ENCODE data around the gene NID2. TPM values are rescaled to one million over a fixed set of nuclear protein-coding genes. Genes with fewer than 3 reads are reported as not detected.

Gene NID2
- total and polyA plus RNA-seq, 4 donors: 2.3 to 23.3 (median 10.1) TPM

GRCh38 chr14:52010173-52010693 lies 58.6 kb downstream of the NID2 start:
- Histone ChIP-seq H3K4me1 (ENCODE audit: control insufficient read depth in 4 of 4, insufficient read depth in 4 of 4, low read length in 3 of 4) (peaks cover 0 to 10% (median 2%) of the 10 kb centered on the region in 4 donors), H3K4me3 (ENCODE audit: low read depth in 1 of 3, low read length in 3 of 3) (no peak overlapping the region), H3K9ac (ENCODE audit: low read depth in 1 of 2, low read length in 2 of 2) (no peak overlapping the region), H3K9me3 (ENCODE audit: control insufficient read depth in 4 of 4, low read length in 3 of 4) (no peaks in the 10 kb centered on the region), H3K27me3 (ENCODE audit: control insufficient read depth in 4 of 4, insufficient read depth in 4 of 4, low read length in 3 of 4) (no peaks in the 10 kb centered on the region), H3K36me3 (ENCODE audit: control insufficient read depth in 4 of 4, insufficient read depth in 3 of 4, low read depth in 1 of 4, low read length in 3 of 4) (peaks cover 7 to 41% (median 38%) of the 10 kb centered on the region in 4 donors), H3K27ac (ENCODE audit: low read depth in 1 of 2, low read length in 2 of 2) (no peak overlapping the region)
- no peak for TF ChIP-seq FOXA1 (IDR thresholded peaks at IDR 0.05)
- TF ChIP-seq, protein P1, sequence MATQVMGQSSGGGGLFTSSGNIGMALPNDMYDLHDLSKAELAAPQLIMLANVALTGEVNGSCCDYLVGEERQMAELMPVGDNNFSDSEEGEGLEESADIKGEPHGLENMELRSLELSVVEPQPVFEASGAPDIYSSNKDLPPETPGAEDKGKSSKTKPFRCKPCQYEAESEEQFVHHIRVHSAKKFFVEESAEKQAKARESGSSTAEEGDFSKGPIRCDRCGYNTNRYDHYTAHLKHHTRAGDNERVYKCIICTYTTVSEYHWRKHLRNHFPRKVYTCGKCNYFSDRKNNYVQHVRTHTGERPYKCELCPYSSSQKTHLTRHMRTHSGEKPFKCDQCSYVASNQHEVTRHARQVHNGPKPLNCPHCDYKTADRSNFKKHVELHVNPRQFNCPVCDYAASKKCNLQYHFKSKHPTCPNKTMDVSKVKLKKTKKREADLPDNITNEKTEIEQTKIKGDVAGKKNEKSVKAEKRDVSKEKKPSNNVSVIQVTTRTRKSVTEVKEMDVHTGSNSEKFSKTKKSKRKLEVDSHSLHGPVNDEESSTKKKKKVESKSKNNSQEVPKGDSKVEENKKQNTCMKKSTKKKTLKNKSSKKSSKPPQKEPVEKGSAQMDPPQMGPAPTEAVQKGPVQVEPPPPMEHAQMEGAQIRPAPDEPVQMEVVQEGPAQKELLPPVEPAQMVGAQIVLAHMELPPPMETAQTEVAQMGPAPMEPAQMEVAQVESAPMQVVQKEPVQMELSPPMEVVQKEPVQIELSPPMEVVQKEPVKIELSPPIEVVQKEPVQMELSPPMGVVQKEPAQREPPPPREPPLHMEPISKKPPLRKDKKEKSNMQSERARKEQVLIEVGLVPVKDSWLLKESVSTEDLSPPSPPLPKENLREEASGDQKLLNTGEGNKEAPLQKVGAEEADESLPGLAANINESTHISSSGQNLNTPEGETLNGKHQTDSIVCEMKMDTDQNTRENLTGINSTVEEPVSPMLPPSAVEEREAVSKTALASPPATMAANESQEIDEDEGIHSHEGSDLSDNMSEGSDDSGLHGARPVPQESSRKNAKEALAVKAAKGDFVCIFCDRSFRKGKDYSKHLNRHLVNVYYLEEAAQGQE (IDR thresholded peaks at IDR 0.05): no peak
- TF ChIP-seq MAX (IDR thresholded peaks at IDR 0.05): no peak
- no peak for TF ChIP-seq GABPA (IDR thresholded peaks at IDR 0.05 in 1 of 2, conservative IDR thresholded peaks at IDR 0.05 in 1 of 2)
- TF ChIP-seq, protein P2, sequence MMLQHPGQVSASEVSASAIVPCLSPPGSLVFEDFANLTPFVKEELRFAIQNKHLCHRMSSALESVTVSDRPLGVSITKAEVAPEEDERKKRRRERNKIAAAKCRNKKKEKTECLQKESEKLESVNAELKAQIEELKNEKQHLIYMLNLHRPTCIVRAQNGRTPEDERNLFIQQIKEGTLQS (IDR thresholded peaks at IDR 0.05): no peak
- no peak for TF ChIP-seq RXRA (IDR thresholded peaks at IDR 0.05)
- no peak for TF ChIP-seq FOXA2 (IDR thresholded peaks at IDR 0.05)
- no peak for TF ChIP-seq HNF4A (conservative IDR thresholded peaks at IDR 0.05)
- TF ChIP-seq RAD21 (IDR thresholded peaks at IDR 0.05): no peak
- no peak for TF ChIP-seq SP1 (IDR thresholded peaks at IDR 0.05)
- no peak for TF ChIP-seq HNF4G (IDR thresholded peaks at IDR 0.05)
- TF ChIP-seq JUND (IDR thresholded peaks at IDR 0.05): no peak
- TF ChIP-seq CTCF (IDR thresholded peaks at IDR 0.05; ENCODE audit: low read depth, low read length, missing input control): no peak
- no peak for TF ChIP-seq TAF1 (conservative IDR thresholded peaks at IDR 0.05)
- no peak for DNase-seq (ENCODE audit: low spot score)
- 87% methylated on average over 3 of the region's 3 CpGs for WGBS

DNA sequence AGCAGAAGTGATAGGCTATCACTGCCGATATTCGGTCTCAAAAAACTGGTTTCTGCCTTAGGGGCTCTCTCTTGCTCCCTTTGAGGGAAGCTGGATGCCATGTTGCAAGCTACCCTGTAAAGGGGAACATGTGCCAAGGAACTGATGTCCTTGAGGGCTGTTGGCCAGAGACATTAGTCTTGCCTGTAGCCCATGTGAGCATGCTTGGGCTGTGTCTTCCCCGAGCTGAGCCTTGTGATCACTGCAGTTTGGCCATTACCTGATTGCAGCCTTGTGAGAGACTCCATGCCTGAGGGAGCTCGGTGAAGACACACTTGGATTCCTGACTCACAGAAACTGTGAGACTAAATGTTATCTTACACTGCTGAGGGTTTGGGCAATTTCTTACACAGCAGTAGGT lies 60.7 kb downstream of the NID2 start:
- no peak overlapping the region for H3K27ac ChIP-seq (ENCODE audit: low read depth in 1 of 2, low read length in 2 of 2)
- no peak overlapping the region for H3K4me3 ChIP-seq (ENCODE audit: low read depth in 1 of 3, low read length in 3 of 3)
- no peaks in the 10 kb centered on the region for H3K27me3 ChIP-seq (ENCODE audit: control insufficient read depth in 4 of 4, insufficient read depth in 4 of 4, low read length in 3 of 4)
- H3K36me3 ChIP-seq (ENCODE audit: control insufficient read depth in 4 of 4, insufficient read depth in 3 of 4, low read depth in 1 of 4, low read length in 3 of 4): peaks cover 7 to 54% (median 51%) of the 10 kb centered on the region in 4 donors
- H3K9me3 ChIP-seq (ENCODE audit: control insufficient read depth in 4 of 4, low read length in 3 of 4): no peaks in the 10 kb centered on the region
- no peak overlapping the region for H3K9ac ChIP-seq (ENCODE audit: low read depth in 1 of 2, low read length in 2 of 2)
- DNase-seq (ENCODE audit: low spot score): no peak
- WGBS: 86% methylated on average over 4 of the region's 4 CpGs
- H3K4me1 ChIP-seq (ENCODE audit: control insufficient read depth in 4 of 4, insufficient read depth in 4 of 4, low read length in 3 of 4): peaks cover 1 to 18% (median 4%) of the 10 kb centered on the region in 4 donors
- TF ChIP-seq JUND (IDR thresholded peaks at IDR 0.05): no peak
- no peak for TF ChIP-seq RXRA (IDR thresholded peaks at IDR 0.05)
- TF ChIP-seq EGR1 (IDR thresholded peaks at IDR 0.05; ENCODE audit: low read depth in 2 of 2): no peak
- no peak for TF ChIP-seq TAF1 (conservative IDR thresholded peaks at IDR 0.05)
- no peak for TF ChIP-seq GABPA (IDR thresholded peaks at IDR 0.05 in 1 of 2, conservative IDR thresholded peaks at IDR 0.05 in 1 of 2)
- TF ChIP-seq MAX (IDR thresholded peaks at IDR 0.05): no peak
- no peak for TF ChIP-seq RAD21 (IDR thresholded peaks at IDR 0.05)
- TF ChIP-seq, protein P2 (IDR thresholded peaks at IDR 0.05): no peak
- TF ChIP-seq, protein P1 (IDR thresholded peaks at IDR 0.05): no peak
- TF ChIP-seq, protein P3, sequence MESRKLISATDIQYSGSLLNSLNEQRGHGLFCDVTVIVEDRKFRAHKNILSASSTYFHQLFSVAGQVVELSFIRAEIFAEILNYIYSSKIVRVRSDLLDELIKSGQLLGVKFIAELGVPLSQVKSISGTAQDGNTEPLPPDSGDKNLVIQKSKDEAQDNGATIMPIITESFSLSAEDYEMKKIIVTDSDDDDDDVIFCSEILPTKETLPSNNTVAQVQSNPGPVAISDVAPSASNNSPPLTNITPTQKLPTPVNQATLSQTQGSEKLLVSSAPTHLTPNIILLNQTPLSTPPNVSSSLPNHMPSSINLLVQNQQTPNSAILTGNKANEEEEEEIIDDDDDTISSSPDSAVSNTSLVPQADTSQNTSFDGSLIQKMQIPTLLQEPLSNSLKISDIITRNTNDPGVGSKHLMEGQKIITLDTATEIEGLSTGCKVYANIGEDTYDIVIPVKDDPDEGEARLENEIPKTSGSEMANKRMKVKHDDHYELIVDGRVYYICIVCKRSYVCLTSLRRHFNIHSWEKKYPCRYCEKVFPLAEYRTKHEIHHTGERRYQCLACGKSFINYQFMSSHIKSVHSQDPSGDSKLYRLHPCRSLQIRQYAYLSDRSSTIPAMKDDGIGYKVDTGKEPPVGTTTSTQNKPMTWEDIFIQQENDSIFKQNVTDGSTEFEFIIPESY (IDR thresholded peaks at IDR 0.05): no peak
- TF ChIP-seq HNF4A (conservative IDR thresholded peaks at IDR 0.05): no peak
- TF ChIP-seq NR2F2 (IDR thresholded peaks at IDR 0.05): no peak
- no peak for TF ChIP-seq FOXA1 (IDR thresholded peaks at IDR 0.05)

All from liver (tissue), 9 donors.